Fibroblast of the aortic adventitia (primary cell): ENCODE results near the gene MDM2. TPM values are rescaled to one million over a fixed set of nuclear protein-coding genes. Genes with fewer than 3 reads are reported as not detected.
"Not testable (repeated sequence)": the region's sequence is repeated elsewhere in the genome, so short reads cannot be mapped to it uniquely, and the experiment has no call there.

Experiments
- DNase-seq: peaks from one replicate; pipeline ENCODE4 v3.0.0-alpha.2; 2010; ENCODE audit warnings: low read depth
- H3K4me3 ChIP-seq: 2 replicates; pipeline ENCODE4 v1.5.1; 2011; ENCODE audit warnings: low read depth, mild to moderate bottlenecking, control low read depth, low read length, moderate library complexity
- CTCF ChIP-seq: IDR thresholded peaks from 2 replicates; pipeline ENCODE4 v1.5.1; 2011; ENCODE audit warnings: mild to moderate bottlenecking, low read length, control low read depth, inconsistent platforms; ENCODE audit not compliant: insufficient read depth
- total RNA-seq: library from RNA; depleted of rRNA; stranded (reverse); fragments of >200 nt; gene quantifications from 2 replicates; pipeline ENCODE4 v1.2.3, GENCODE V29; 2012; ENCODE audit warnings: low replicate concordance

Gene MDM2
- total RNA-seq, 1 donor, result 241 TPM

- DNase-seq, result no peak
- H3K4me3 ChIP-seq, result no peak overlapping the region
- TF ChIP-seq CTCF, result no peak
Measured at GRCh38 chr12:68805592-68806120, 2.3 kb upstream of the MDM2 start.

GRCh38 chr12:68806488-68807237, 1.3 kb upstream of the MDM2 start:
- no peak for DNase-seq
- TF ChIP-seq CTCF, result no peak
- no peak overlapping the region for H3K4me3 ChIP-seq

GRCh38 chr12:68807274-68807575, 752 bp upstream of the MDM2 start:
- peak overlapping the region; percentile 96 for H3K4me3 ChIP-seq
- DNase-seq, result not testable (repeated sequence)

- peak overlapping the region; percentile 96 for H3K4me3 ChIP-seq
- peak; percentile 95 for DNase-seq
- TF ChIP-seq CTCF, result no peak
Measured at GRCh38 chr12:68808388-68809189, 612 bp downstream of the MDM2 start.

GRCh38 chr12:68809190-68810026, 1.4 kb downstream of the MDM2 start:
- DNase-seq, result peak; percentile 55
- TF ChIP-seq CTCF, result no peak

GRCh38 chr12:68810027-68810389, 2.0 kb downstream of the MDM2 start:
- not testable (repeated sequence) for DNase-seq
- peak overlapping the region; percentile 96 for H3K4me3 ChIP-seq

More at GRCh38 chr12:68809190-68810026, 1.4 kb downstream of the MDM2 start:
- peak overlapping the region; percentile 96 for H3K4me3 ChIP-seq

GRCh38 chr12:68811573-68811972, 3.6 kb downstream of the MDM2 start:
- peak overlapping the region; percentile 51 for H3K4me3 ChIP-seq
- DNase-seq, result not testable (repeated sequence)
